Liver (tissue), 9 donors: ENCODE data around the gene TNFRSF25. TPM values are rescaled to one million over a fixed set of nuclear protein-coding genes. Genes with fewer than 3 reads are reported as not detected.

ENCODE experiments used
- DNase-seq: peaks from one replicate; pipeline ENCODE4 v3.0.0-alpha.2; 2017; ENCODE audit warnings: low spot score
- H3K27ac ChIP-seq, 2 donors: one replicate each; pipeline ENCODE4 v1.7.0; 2013; ENCODE audit warnings: inconsistent platforms in 2 of 2, low read length in 2 of 2, control low read depth in 1 of 2, low read depth in 1 of 2, mild to moderate bottlenecking in 1 of 2
- H3K27me3 ChIP-seq, 4 donors: one replicate each; pipeline versions ENCODE4 v1.6.1 to v1.7.0; 2013; ENCODE audit warnings: low read length in 3 of 4, inconsistent platforms in 1 of 4, mild to moderate bottlenecking in 1 of 4, moderate library complexity in 1 of 4; ENCODE audit not compliant: control insufficient read depth in 4 of 4, insufficient read depth in 4 of 4
- H3K36me3 ChIP-seq, 4 donors: one replicate each; pipeline versions ENCODE4 v1.6.1 to v1.7.0; 2013; ENCODE audit warnings: low read length in 3 of 4, mild to moderate bottlenecking in 3 of 4, low read depth in 1 of 4, moderate library complexity in 1 of 4; ENCODE audit not compliant: control insufficient read depth in 4 of 4, insufficient read depth in 3 of 4
- H3K4me1 ChIP-seq, 4 donors: one replicate each; pipeline versions ENCODE4 v1.6.1 to v1.7.0; 2013; ENCODE audit warnings: low read length in 3 of 4, mild to moderate bottlenecking in 3 of 4, moderate library complexity in 1 of 4; ENCODE audit not compliant: control insufficient read depth in 4 of 4, insufficient read depth in 4 of 4
- H3K4me3 ChIP-seq, 3 donors: one replicate each; pipeline versions ENCODE4 v1.6.1 to v1.7.0; 2013; ENCODE audit warnings: low read length in 3 of 3, control low read depth in 1 of 3, low read depth in 1 of 3, mild to moderate bottlenecking in 1 of 3
- H3K9ac ChIP-seq, 2 donors: one replicate each; pipeline ENCODE4 v1.7.0; 2013; ENCODE audit warnings: low read length in 2 of 2, mild to moderate bottlenecking in 2 of 2, moderate library complexity in 2 of 2, control low read depth in 1 of 2, low read depth in 1 of 2
- H3K9me3 ChIP-seq, 4 donors: one replicate each; pipeline versions ENCODE4 v1.6.1 to v1.7.0; 2013; ENCODE audit warnings: low read length in 3 of 4; ENCODE audit not compliant: control insufficient read depth in 4 of 4
- HNF4A ChIP-seq, 2 donors: conservative IDR thresholded peaks; 2 replicates each; pipeline ENCODE4 v1.6.1; 2016; ENCODE audit warnings: antibody characterized with exemption in 2 of 2, mild to moderate bottlenecking in 2 of 2
- JUND ChIP-seq, 2 donors: IDR thresholded peaks; 2 replicates each; pipeline ENCODE4 v1.6.1; 2016; ENCODE audit warnings: antibody characterized with exemption in 2 of 2
- NR2F2 ChIP-seq: IDR thresholded peaks from 2 replicates; pipeline ENCODE4 v1.6.1; 2016; ENCODE audit warnings: antibody characterized with exemption
- YY1 ChIP-seq: IDR thresholded peaks from 2 replicates; pipeline ENCODE4 v1.6.1; 2016; ENCODE audit warnings: antibody characterized with exemption, mild to moderate bottlenecking
- WGBS: extraction: QIAGEN DNeasy Blood & Tissue Kit; methylation state at CpG from one replicate; pipeline ENCODE4 v1.1.7; 2013; 5-methylcytosine and 5-hydroxymethylcytosine counted together
- polyA plus RNA-seq, 2 donors: library from polyadenylated mRNA; stranded (reverse) in 1 of 2; unstranded in 1 of 2; fragments of 200-250 nt in 1 of 2; fragments of >200 nt in 1 of 2; fragmentation: Nextera tagmentation in 1 of 2; extraction: Ambion mirVana in 1 of 2; gene quantifications; one replicate each; pipeline versions ENCODE4 v1.2.1 to v1.2.3, GENCODE V29; 2013 to 2015
- total RNA-seq, 2 donors: library from RNA; depleted of rRNA; stranded (reverse); fragments of >200 nt; gene quantifications; one replicate each; pipeline ENCODE4 v1.2.3, GENCODE V29; 2014
- TF ChIP-seq, protein P1 (sequence below): IDR thresholded peaks from 2 replicates; pipeline ENCODE4 v1.6.1; 2016; ENCODE audit warnings: antibody characterized with exemption
- TF ChIP-seq, protein P2 (sequence below): fragments of 150-350 bp; IDR thresholded peaks from 2 replicates; pipeline ENCODE4 v1.5.1; 2017; ENCODE audit warnings: improper control_type of control experiment, low read depth, low read length; ENCODE audit not compliant: missing input control
- TF ChIP-seq, protein P3 (sequence below): IDR thresholded peaks from 2 replicates; pipeline ENCODE4 v1.6.1; 2016; ENCODE audit warnings: antibody characterized with exemption, mild to moderate bottlenecking
- donor health status: healthy.
- donor health status: healthy.
- donor health status: healthy.
- donor health status: healthy.
- donor health status: healthy.

TNFRSF25 gene
- total and polyA plus RNA-seq, 4 donors: 0.78 to 2.6 (median 2.0) TPM

DNA sequence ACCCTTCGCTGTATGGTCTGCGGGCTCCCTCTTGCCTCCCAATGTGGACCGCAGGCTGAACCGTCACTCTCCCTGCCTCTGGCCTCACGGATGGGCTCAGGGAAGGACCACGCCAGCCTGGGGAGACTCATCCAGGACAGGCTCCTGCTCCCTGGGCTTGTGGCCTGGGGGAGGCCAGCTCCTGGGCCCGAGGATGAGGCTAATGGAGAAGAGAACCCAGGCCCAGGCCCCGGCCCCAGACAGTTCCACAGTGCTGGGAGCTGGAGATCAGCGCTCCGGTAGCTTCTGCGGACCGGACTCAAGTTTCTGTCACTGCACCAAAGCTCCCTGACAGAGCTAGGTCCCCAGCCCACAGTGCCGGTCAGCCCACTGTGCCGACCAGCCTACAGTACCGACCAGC, 38.9 kb upstream of the TNFRSF25 start:
- WGBS: 93% methylated on average over 15 of the region's 15 CpGs
- H3K4me1 ChIP-seq: peaks cover 0 to 6% (median 0%) of the 10 kb centered on the region in 4 donors
- DNase-seq: no peak

DNA sequence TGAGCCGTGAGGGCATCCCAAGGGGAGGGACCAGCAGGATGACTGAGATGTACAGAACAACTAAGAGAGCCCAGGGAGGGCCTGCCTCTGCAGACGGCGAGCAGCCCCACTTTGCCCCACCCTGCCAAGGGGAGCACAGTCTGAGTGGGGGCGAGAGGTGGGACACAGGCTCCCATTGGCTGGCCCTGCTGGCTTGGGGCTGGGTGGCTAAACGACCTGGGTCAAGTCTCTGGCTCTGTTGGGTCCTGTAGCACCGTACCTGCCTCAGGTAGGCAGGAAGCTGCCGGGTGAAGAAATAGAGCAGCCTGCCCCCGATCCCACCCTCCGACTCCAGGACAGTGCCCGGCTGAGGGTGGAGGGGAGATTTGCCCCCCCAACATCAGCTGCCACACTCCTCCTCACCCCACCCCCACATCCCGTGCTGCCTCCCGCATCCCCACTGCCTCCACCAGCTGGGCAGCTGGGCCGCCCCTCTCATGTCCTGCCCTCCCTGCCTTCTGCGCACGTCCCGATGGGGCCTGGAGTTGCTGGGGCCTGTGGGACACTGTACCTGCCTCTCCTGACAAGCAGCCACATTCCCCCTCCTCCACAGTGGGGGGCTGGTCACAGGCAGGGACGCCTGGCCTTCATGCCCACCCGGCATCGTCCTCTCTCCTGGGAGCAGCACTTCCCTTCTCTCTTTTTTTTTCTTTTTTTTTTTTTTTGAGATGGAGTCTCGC, 38.1 kb upstream of the TNFRSF25 start:
- 84% methylated on average over 20 of the region's 20 CpGs for WGBS
- no peak overlapping the region for H3K4me3 ChIP-seq
- TF ChIP-seq, protein P1, sequence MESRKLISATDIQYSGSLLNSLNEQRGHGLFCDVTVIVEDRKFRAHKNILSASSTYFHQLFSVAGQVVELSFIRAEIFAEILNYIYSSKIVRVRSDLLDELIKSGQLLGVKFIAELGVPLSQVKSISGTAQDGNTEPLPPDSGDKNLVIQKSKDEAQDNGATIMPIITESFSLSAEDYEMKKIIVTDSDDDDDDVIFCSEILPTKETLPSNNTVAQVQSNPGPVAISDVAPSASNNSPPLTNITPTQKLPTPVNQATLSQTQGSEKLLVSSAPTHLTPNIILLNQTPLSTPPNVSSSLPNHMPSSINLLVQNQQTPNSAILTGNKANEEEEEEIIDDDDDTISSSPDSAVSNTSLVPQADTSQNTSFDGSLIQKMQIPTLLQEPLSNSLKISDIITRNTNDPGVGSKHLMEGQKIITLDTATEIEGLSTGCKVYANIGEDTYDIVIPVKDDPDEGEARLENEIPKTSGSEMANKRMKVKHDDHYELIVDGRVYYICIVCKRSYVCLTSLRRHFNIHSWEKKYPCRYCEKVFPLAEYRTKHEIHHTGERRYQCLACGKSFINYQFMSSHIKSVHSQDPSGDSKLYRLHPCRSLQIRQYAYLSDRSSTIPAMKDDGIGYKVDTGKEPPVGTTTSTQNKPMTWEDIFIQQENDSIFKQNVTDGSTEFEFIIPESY: no peak
- TF ChIP-seq YY1: no peak
- TF ChIP-seq JUND (IDR thresholded peaks at IDR 0.05): no peak
- no peak for TF ChIP-seq NR2F2
- TF ChIP-seq, protein P2, sequence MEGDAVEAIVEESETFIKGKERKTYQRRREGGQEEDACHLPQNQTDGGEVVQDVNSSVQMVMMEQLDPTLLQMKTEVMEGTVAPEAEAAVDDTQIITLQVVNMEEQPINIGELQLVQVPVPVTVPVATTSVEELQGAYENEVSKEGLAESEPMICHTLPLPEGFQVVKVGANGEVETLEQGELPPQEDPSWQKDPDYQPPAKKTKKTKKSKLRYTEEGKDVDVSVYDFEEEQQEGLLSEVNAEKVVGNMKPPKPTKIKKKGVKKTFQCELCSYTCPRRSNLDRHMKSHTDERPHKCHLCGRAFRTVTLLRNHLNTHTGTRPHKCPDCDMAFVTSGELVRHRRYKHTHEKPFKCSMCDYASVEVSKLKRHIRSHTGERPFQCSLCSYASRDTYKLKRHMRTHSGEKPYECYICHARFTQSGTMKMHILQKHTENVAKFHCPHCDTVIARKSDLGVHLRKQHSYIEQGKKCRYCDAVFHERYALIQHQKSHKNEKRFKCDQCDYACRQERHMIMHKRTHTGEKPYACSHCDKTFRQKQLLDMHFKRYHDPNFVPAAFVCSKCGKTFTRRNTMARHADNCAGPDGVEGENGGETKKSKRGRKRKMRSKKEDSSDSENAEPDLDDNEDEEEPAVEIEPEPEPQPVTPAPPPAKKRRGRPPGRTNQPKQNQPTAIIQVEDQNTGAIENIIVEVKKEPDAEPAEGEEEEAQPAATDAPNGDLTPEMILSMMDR: no peak
- TF ChIP-seq, protein P3, sequence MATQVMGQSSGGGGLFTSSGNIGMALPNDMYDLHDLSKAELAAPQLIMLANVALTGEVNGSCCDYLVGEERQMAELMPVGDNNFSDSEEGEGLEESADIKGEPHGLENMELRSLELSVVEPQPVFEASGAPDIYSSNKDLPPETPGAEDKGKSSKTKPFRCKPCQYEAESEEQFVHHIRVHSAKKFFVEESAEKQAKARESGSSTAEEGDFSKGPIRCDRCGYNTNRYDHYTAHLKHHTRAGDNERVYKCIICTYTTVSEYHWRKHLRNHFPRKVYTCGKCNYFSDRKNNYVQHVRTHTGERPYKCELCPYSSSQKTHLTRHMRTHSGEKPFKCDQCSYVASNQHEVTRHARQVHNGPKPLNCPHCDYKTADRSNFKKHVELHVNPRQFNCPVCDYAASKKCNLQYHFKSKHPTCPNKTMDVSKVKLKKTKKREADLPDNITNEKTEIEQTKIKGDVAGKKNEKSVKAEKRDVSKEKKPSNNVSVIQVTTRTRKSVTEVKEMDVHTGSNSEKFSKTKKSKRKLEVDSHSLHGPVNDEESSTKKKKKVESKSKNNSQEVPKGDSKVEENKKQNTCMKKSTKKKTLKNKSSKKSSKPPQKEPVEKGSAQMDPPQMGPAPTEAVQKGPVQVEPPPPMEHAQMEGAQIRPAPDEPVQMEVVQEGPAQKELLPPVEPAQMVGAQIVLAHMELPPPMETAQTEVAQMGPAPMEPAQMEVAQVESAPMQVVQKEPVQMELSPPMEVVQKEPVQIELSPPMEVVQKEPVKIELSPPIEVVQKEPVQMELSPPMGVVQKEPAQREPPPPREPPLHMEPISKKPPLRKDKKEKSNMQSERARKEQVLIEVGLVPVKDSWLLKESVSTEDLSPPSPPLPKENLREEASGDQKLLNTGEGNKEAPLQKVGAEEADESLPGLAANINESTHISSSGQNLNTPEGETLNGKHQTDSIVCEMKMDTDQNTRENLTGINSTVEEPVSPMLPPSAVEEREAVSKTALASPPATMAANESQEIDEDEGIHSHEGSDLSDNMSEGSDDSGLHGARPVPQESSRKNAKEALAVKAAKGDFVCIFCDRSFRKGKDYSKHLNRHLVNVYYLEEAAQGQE: no peak
- no peak overlapping the region for H3K27ac ChIP-seq
- H3K9me3 ChIP-seq: no peaks in the 10 kb centered on the region
- H3K4me1 ChIP-seq: peaks cover 0 to 6% (median 0%) of the 10 kb centered on the region in 4 donors
- H3K9ac ChIP-seq: no peak overlapping the region
- H3K27me3 ChIP-seq: no peaks in the 10 kb centered on the region
- H3K36me3 ChIP-seq: no peaks in the 10 kb centered on the region
- no peak for DNase-seq

More for the DNA sequence above, 38.9 kb upstream of the TNFRSF25 start:
- H3K9me3 ChIP-seq: no peaks in the 10 kb centered on the region
- H3K4me3 ChIP-seq: no peak overlapping the region
- H3K9ac ChIP-seq: no peak overlapping the region
- H3K27ac ChIP-seq: no peak overlapping the region
- H3K27me3 ChIP-seq: no peaks in the 10 kb centered on the region
- no peaks in the 10 kb centered on the region for H3K36me3 ChIP-seq
- no peak for TF ChIP-seq HNF4A (conservative IDR thresholded peaks at IDR 0.05)
